ENCODE data around the gene MYO19. TPM values are rescaled to one million over a fixed set of nuclear protein-coding genes. Genes with fewer than 3 reads are reported as not detected.
"Not testable (repeated sequence)": the region's sequence is repeated elsewhere in the genome, so short reads cannot be mapped to it uniquely, and the experiment has no call there.

Gene MYO19
- total RNA-seq, 1 donor from 2014 or later: 45.2 TPM

DNA sequence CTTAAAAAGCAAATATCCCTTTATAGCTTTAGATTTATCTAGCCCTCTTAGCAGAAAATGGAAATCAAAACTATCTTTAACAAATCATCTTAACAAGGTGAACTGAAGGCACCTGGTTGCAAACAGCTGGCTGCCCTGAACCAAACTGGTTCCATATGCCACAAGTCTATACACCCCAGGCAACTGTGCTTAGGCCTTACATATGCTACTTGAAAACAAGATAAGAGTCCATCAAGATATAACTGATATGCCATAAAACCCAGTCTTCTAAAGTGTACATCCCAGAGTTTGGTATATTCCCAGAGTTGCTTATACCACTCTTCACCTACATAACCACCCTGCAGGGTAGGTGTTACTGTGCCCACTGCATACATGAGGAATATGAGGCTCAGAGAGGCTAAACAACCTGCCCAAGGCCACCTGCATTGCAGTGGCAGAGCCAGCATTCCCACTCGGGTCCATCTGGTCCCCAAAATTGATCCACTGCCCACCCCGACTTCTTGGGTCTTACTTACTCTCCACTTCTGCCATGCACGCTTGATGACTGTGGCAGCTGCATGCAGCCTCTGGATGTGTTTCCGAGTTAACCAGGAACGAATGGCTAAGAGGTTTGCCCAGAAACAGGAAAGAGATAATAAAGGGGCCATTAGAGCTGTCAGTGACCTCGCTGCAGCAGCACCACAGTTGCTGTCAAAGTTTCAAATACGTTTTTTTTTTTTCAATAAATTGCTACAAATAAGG lies 35.9 kb downstream of the MYO19 start:
- DNase-seq (ENCODE audit: low read depth): no peak

DNA sequence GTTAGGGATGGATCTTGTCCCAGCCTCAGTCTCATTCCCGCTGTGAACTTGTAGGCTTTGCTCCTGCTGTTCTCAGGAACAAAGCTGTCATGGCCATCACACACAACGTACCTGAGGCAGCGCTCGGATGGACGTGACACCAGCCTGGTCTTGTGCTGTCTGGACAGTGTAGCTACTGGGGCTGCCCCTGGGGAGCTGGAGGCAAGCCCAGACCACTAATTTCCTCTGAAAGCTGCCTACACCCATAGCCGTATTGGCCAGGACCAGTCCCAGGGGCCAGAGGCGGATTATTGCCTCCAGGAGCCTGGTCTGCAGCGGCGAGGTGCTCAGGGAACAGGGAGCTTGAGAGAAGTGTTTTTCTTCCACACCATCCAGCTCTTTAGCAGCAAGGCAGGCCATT lies 36.5 kb downstream of the MYO19 start:
- DNase-seq (ENCODE audit: low read depth): no peak

DNA sequence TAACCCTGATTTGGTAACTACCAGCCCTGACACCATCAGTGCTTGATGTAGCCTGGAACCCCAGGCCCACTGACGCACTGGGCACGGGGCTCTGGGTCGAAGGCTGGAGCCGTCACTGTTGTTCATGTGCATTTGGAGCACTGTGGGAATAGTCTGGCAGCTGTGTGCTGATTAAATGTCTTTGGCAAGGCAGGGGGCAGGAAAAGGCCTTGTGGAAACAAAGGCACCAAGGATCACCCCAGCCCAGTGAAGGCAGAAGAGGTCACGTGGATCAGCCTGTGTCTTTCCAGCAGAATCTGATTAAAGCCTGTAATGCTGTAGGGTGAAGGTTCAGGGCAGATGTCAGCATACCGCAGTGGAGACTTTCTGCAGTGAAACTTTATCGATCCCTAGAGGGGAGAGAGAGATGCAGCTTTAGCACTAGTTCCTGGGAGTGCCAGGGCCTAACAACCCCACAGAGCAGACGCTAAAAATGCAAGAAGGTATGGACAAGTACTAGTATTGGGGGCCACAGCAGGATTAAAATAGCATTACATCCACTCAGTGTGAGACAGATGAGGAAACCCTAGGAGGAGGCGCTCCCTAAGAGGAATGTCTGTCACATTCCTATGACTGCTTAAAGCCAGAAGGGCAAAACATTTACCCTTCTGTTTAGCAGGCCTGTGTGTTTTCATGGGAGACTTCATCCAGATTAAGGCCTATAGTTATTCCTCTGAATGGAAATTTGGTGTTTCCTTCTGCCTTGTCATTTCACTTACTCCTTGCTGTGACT lies 38.5 kb downstream of the MYO19 start:
- no peak for DNase-seq (ENCODE audit: low read depth)

DNA sequence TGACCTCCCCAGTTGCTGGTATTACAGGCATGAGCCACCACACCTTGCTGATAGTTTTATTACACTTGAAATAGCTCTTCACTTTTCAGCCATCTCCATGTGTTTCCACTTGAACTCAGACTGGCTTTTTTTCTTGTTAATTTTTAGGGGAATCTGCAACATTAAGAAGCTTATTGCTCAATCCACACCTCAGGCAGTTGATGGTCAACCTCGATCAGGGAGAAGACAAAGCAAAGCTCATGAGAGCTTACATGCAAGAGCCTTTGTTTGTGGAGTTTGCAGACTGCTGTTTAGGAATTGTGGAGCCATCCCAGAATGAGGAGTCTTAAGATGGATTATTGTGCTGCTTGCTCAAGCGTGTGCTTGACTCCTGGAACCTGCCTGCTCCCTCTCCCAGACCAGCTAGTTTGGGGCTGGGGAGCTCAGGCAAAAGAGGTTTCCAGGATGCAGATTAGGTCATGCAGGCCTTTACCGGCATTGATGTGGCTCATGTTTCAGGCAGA lies 39.5 kb downstream of the MYO19 start:
- DNase-seq (ENCODE audit: low read depth): peak; percentile 78

DNA sequence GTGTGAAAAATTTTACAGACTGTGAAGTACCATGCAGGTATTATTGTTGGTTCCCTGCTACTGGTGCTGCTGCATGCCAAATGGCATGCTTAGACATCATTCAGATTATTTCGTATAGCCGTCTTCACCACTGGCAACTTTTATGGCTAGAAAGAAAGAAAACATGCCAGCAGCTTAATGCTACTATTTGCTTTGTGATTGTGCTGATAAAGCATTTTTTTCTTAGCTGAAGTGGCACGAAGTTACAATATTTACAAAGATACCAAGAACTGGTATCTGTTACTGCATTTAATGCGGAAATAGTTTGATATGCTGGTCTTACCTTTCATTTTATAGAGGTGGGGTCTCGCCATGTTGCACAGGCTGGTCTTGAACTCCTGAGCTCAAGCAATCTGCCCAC lies 40.0 kb downstream of the MYO19 start:
- DNase-seq (ENCODE audit: low read depth): no peak

DNA sequence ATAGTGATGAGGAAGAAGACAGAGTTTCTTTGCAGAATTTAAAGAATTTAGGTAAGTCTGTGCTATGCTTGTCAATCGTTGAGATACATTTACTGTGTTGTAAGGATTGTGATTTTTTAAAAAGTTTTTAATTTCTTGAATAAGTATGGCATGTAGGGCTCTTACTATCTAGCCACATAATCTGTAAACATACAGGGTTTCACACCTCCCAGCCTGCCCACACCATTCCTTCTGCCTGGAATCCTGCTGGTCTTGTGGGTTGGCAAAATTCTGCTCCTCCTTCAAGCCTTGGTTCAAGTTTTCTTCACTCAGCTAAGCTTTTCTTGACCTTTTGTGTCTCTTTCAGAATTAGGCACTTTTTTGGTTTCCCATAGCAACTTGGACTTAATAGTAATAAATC lies 40.7 kb downstream of the MYO19 start:
- no peak for DNase-seq (ENCODE audit: low read depth)

DNA sequence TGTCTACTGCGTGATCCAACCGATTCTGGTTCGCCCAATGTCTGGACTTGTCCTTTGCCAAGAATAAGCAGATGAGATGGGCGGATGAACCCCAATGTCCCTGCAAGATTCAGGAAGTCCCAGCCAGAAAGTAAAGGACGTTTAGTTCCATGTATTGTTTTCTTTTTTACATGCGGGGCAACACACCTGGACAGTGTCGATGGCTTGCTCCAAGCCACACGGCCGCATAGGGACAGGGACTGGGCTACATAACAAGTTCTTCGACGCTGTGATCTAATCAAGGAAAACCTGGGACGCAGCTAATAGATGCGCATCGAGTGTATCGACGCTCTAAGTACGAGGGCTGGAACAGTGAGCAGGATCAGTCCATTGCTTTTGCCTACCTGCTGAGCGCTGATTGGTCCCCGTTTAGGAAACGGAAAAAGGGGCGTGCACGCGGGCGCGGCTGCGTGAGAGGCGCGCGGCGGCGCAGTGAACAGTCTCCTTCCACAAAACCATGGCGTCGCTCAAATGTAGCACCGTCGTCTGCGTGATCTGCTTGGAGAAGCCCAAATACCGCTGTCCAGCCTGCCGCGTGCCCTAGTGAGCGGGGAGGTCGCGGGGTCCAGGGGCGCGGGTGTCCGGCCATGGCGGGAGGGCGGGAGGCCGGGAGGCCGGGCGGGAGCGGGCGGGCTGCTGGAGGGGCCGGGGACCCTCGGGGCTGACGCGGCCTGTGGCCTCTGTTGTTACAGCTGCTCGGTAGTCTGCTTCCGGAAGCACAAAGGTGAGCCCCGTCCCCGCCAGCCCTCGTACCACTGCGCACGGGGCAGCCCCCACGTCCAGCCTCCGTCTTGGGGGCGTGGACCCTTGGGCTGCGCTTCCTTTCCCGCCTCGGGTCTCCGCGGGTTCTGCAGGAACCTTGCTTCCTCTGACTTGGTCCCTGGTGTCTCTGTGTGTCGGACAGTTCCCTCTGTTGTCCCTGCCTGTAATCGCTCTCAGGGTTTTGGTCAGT lies 48.2 kb downstream of the MYO19 start, which contains the start of gene ZNHIT3:
Gene ZNHIT3 (plus strand): TSS at position 478 of the 991 bp plus-strand sequence. CDS start 19 bp downstream, at position 497.
- DNase-seq (ENCODE audit: low read depth): peak; percentile 90

DNA sequence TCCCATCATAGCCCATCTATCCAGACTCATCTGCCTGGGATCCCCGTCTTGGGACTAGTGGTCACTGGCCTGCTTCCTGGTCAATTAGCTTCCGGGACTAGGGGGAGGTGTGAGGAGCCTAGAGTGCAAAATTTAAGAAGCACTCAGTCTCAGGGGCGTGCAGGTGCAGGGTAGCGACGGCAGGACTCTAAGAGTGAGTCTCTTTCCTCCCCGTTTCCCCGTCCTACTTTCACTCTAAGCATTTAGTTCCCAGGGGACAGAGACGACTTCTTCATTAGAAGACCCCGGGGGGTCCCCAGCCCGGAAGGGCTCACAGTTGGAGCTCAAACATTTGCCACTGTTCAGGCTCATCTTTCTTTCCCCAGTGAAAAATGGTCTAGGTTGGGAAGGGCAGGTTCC lies 48.9 kb downstream of the MYO19 start:
- no peak for DNase-seq (ENCODE audit: low read depth)

DNA sequence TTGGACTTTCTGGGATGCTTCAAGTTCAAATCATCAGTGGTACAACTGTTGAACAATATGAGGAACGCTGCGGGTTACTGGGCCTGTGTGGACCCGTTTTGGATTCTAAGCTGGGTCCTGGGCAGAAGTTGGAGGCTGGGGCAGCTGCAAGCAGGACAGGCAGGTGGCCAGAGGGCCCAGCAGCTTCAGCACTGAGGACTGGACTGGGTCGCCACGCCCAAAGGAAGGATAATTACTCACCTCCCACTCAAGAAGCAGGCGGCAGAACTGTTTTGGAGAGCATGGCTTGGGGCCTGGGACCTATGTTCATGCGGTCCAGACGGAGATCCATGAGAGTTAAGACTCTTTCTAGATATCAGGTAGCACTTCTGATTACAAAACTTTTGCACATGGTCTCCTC lies 49.6 kb downstream of the MYO19 start:
- no peak for DNase-seq (ENCODE audit: low read depth)

DNA sequence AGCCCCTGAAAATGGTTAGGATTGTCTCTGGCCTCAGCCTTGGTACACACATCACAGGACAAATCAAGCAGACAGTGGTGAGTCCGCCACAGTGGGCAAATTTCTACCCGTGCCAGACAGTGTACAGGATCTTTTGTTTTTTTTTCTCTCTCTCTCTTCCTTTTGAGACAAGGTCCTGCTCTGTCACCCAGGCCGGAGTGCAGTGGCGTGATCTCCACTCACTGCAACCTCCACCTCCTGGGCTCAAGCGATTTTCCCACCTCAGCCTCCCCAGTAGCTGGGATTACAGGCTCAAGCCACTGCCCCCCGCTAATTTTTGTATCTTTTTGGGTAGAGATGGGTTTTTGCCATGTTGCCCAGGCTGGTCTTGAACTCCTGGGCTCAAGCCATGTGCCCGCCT lies 50.6 kb downstream of the MYO19 start:
- DNase-seq (ENCODE audit: low read depth): not testable (repeated sequence)

DNA sequence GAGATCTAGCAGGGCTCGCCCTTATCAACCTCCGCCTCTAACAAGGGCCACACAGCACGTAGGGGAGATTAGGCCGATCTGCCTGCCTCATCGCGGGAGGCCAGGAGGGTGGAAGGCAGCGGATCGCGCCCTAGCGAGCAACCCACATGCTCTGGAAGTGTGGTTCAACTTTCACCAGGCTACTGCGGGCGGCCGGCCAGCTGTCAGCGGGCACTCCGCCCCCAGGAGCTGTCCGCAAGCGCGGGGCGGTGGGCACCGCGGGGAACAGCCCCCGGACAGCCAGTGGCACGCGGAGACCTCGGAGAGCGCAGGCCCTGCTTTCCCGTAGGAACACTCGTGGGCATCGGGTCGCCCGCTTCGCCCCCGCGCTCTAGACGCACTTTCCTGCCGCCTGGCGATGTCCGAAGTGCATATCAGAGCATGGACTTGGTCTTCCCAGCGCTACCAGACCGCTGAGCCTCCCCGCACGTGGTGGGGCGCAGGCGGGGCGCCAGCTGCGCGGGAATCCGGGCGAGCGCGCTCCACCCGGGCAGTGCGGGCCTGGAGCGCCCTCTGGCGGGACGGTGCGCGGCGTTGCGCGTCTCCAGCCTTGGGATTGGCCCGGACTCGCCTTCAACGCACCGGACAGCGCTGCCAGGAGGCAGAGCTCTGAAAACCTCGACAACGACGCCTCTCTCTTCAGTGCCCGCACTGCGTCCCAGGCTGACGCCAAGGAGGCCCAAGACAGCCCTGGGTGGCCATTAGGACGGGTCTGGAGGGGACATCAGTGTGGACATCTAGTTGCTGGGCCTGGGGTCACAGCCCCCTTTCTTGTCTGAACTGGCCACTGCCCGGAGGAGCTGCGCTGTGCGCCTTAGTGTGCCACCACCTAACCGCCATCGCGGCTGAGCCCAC lies 51.8 kb downstream of the MYO19 start:
- peak; percentile 24 for DNase-seq (ENCODE audit: low read depth)

DNA sequence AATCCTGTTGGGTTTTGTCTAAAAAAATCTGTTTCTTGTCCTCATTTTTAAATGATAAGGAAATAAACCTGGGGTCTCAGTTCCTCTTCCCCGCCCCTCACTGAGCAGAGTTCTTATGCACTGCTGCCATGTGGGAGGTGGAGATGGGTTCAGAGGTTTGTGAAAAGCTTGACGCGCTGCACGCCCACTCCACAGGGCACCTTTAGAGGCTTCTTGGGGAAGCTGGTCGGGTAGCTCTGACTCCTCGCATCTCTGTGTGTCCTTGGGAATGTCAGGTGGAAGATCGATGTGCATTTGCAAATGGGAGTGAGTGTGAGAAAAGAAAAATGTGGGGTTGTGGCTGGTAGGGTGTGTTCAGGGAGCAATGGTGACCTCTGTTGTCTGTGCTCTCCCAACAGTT lies 52.8 kb downstream of the MYO19 start:
- no peak for DNase-seq (ENCODE audit: low read depth)

DNA sequence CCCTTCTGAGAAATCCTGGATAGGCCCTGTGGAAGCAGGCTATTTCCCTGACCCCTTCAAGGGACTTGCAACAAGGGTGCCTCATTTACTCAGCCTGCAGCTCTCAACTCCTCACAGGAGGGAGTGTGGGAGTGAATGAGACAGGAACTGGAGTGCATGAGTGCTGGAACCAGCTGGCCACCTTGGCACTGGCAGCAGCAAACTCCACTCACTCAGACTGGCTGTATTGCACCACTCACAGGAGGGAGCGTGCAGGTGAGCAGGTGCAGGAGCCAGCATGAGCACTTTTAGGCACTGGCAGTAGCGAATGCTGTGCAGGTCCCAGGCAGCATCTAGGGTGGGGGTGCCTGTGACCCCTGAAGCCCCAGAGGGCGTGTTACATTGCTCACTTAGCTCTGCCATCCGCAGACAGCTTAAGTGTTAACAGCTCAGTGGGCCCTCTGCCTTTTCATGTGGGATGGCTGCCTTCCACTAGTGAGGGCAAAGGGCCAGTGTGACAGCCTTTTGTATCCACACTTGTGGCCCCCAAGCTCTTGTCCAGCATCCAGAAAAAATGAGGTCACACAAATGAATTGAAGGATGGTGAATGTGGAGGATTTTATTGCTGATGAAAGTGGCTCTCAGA lies 59.2 kb downstream of the MYO19 start:
- DNase-seq (ENCODE audit: low read depth): no peak

DNA sequence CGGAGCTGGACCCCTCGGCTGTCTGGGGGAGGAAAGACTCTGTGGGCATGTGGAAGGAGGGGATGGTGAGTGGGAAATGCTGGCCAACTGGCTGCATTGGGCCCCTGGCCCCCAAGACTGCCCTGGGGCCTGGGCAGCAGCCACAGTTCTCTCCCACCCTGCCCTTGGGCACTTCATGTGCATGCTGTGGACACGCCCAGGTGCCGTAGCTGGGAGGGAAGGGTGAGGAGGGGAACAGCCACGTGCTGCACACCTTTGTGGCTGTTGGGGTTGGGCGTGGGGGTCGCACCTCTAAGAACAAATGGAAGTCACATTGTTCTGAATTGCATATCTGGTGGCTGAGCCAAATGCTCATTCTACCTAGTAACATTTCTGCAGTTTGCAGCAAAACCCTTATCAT lies 60.1 kb downstream of the MYO19 start:
- no peak for DNase-seq (ENCODE audit: low read depth)

DNA sequence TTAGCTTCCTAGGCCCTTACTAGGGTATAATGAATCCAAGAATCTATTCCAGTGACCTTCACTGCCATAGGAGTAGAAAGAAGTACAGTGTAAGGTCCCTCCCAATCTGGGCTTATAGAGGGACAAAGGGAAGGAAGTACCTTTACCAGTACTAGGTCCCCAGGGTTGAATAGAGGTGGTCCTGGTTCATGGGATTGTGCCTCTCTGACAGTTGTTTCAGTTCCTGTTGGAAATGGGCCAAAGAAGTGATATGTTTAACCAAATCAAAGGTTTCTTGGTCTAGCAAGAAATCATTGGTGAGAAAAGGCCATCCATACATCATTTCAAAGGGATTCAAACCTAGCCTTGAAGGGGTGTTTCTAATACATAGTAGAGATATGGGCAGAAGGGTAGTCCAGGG lies 64.2 kb downstream of the MYO19 start:
- no peak for DNase-seq (ENCODE audit: low read depth)

DNA sequence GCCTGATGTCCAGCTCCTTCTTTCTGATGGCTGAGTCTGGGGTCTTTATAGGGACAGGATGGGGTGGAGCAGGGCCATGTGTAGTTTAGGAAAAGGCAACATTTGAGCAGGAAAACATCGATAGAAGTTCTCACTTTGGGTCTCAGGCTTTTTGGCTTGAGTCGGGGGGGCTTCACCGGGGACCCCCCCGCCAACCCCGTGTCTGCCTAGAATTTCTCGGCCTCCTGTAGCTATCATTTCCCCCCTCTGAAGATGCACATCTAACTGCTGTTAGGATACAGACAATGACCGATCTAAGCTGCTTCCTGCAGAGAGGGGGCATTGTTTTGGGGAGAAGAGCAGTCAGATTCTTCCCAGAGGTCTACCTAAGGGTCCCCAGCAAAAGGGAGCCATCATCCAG lies 64.9 kb downstream of the MYO19 start:
- no peak for DNase-seq (ENCODE audit: low read depth)

DNA sequence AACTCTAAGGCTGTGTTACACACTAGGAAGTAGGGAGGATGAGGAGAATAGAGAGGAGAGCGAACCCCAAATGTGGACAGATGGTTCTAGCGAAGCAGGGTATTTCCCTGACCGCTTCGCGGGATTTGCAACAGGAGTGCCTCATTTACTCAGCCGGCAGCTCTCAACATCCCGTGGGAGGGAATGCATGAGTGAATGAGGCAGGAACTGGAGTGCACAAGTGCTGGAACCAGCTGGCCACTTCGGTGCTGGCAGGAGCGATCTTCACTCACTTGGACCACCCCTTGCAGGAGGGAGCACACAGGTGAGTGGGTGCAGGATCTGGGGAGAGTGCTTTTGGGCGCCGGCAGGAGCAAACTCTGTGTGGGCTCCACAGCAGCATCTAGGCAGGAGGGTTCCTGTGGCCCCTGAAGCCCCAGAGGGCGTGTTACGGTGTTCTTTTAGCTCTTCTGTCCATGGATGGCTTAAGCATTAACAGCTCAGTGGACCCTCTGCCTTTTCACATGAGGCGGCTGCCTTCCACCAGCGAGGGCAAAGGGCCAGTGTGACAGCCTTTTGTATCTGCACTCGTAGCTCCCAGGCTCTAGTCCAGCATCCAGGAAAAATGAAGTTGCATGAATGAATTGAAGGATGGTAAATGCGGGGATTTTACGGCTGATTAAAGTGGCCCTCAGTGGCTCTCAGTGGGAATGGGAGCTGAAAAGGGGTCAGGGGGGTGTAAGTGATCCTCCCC lies 65.6 kb downstream of the MYO19 start:
- peak; percentile 11 for DNase-seq (ENCODE audit: low read depth)

DNA sequence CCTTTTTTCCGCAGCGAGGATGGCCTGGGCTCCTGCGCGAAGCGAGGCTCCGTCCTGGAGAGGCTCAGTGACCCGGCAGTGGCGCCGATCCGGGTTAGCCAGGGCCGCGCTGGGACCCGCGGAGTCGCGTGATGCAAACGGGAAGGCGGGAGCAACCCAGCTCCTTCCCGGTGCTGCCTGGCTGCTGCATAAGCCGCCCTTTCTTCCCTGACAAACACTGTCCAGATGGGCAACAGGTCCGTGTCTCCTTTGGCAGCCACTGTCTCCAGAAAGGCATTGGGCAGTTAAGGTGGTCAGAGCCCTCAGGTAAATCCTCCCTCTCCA lies 69.9 kb downstream of the MYO19 start:
- no peak for DNase-seq (ENCODE audit: low read depth)

DNA sequence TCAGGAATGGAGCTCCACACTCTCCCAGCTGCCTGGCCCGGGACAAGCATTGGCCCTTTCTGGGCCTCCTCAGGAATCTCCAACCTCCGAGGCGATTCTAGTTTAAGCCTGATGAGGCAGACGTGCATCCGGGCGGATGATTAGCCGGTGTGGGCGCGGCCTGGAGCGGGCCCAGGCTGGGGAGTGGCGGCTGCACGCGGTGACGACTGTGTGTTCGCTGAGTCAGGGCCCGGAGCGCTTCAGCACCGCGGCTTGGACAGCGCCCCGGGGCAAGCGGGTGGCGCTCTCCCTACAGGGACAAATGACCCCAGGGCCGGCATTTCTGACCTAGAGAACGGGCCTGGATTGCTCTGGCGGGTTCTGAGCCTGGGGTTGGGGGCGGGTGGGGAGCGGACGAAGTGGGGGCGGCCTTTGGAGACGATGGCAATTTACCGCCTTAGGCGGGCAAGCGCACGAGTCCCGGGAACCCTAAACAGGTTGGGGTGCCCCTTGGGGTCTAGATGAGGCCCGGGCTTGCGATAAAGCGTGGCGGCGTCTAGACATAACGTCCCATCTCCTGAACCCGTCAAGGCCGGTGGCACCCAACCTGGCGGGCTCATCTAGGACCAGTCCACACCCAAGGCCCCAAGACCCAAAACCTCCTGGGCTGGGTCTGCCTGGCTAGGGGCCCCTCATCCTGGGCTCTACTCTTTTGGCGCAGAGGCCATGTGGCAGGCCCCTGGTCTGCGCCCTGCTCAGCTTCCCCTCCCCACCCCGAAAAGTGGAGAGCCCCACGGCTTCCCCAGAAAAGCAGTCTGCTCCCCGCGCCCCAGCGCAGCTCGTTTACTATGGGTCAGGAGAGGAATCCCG lies 70.5 kb downstream of the MYO19 start:
- peak; percentile 66 for DNase-seq (ENCODE audit: low read depth)

All from renal cortical epithelial cell (primary cell).